Measurements from ENCODE around the gene TRPC4AP. TPM values are rescaled to one million over a fixed set of nuclear protein-coding genes. Genes with fewer than 3 reads are reported as not detected.

The TRPC4AP gene
- total RNA-seq, result 76.1 TPM

GRCh38 chr20:35092524-35093266 is at the start of gene TRPC4AP:
Gene TRPC4AP, minus strand, starts transcription at chr20:35092807. Its CDS starts 26 bp downstream, at chr20:35092781.

GRCh38 chr20:34955231-34956040 is 137.2 kb downstream of the TRPC4AP start, which contains the start of the genes GSS and MYH7B:
Gene GSS, minus strand, starts transcription at chr20:34955806. Its CDS starts 3,954 bp downstream, at chr20:34951852.
Gene MYH7B, plus strand, starts transcription at chr20:34955868. Its CDS starts 22,138 bp downstream, at chr20:34978006.

Small RNA genes lying within 50 kb of the gene (small RNA-seq; reads per million reads assigned to genes)
- gene MIR499A (0.62 reads per million, percentile 62 among the genes with 10 or more reads in this experiment), gene RF00275 (not detected), gene RNU6-407P (not detected)

Other genes with a start within 250 kb of the TRPC4AP start
- gene GGT7, start 220.0 kb downstream of the TRPC4AP start, total RNA-seq, result 22.6 TPM
- gene ACSS2, start 216.2 kb downstream of the TRPC4AP start, total RNA-seq, result 16.4 TPM
- 35.3 TPM for gene GSS, start 137.0 kb downstream of the TRPC4AP start, total RNA-seq
- 0.46 TPM for gene MYH7B, start 136.9 kb downstream of the TRPC4AP start, total RNA-seq
- 12.0 TPM for gene EDEM2, start 54.5 kb upstream of the TRPC4AP start, total RNA-seq
- 10.4 TPM for gene PROCR, start 79.3 kb upstream of the TRPC4AP start, total RNA-seq
- 80.5 TPM for gene MMP24, start 133.9 kb upstream of the TRPC4AP start, total RNA-seq
- gene MMP24OS, start 185.3 kb upstream of the TRPC4AP start, total RNA-seq, result 4.4 TPM
- gene EIF6, start 192.0 kb upstream of the TRPC4AP start, total RNA-seq, result 56.1 TPM
- not detected for gene FAM83C, start 199.6 kb upstream of the TRPC4AP start, total RNA-seq

All from diencephalon (tissue), 1 donor.